ENCODE results near the gene MEX3A. TPM values are rescaled to one million over a fixed set of nuclear protein-coding genes. Genes with fewer than 3 reads are reported as not detected.
"Not testable (repeated sequence)": the region's sequence is repeated elsewhere in the genome, so short reads cannot be mapped to it uniquely, and the experiment has no call there.

The MEX3A gene
- total and polyA plus RNA-seq, 5 donors from 2014 or later: not detected

DNA sequence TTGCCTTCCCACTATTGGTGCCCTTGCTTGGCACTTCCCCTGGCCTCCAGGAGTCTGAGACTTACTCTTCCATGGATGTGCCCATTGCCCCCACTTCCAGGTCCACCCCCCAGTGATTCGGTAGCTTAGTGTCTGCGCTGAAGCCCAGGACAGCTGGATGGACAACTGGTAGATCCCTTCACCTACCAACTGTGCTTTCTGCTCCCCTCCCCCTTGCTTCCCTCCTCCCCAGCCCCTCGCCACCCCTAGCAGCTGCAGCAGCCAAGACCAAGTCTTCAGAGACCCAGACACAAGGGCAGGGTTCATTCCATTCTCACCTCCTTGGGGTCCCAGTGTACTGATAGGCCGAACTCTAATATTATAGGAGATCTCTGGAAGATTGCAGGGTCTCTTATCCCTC is 39.2 kb upstream of the MEX3A start:
- H3K4me1 Mint-ChIP-seq: peaks cover 0 to 68% (median 44%) of the 10 kb centered on the region in 4 donors
- no peaks in the 10 kb centered on the region for H3K27me3 ChIP-seq (ENCODE audit: control insufficient read depth, insufficient read depth, low read length)
- peaks cover 75% of the 10 kb centered on the region for H3K4me1 ChIP-seq (ENCODE audit: control insufficient read depth, insufficient read depth, low read length, poor library complexity, severe bottlenecking)
- ATAC-seq (ENCODE audit: low read depth in 2 of 2) (no peak), DNase-seq (no peak)
- H3K4me3 Mint-ChIP-seq: peak overlapping the region in 3 of 4 donors; percentile 31 to 100 (median 92)
- no peaks in the 10 kb centered on the region for H3K9me3 ChIP-seq (ENCODE audit: control insufficient read depth in 2 of 2, low read length in 2 of 2)
- peak overlapping the region; percentile 87 for H3K27ac ChIP-seq (ENCODE audit: insufficient read depth, low read length, poor library complexity, severe bottlenecking)
- no peaks in the 10 kb centered on the region for H3K36me3 Mint-ChIP-seq
- H3K4me3 ChIP-seq (ENCODE audit: low read depth, low read length): peak overlapping the region; percentile 52
- peaks cover 4% of the 10 kb centered on the region for H3K27me3 Mint-ChIP-seq
- H3K36me3 ChIP-seq (ENCODE audit: control insufficient read depth, insufficient read depth, low read length): peaks cover 3% of the 10 kb centered on the region
- peaks cover 0 to 3% (median 0%) of the 10 kb centered on the region in 7 donors for H3K9me3 Mint-ChIP-seq
- H3K27ac Mint-ChIP-seq: peak overlapping the region in 2 of 3 donors; percentile 7 to 55

GRCh38 chr1:156121005-156121404 is 38.7 kb upstream of the MEX3A start:
- H3K36me3 ChIP-seq (ENCODE audit: control insufficient read depth, insufficient read depth, low read length); H3K36me3 Mint-ChIP-seq; ATAC-seq (ENCODE audit: low read depth in 2 of 2); DNase-seq; H3K9me3 ChIP-seq (ENCODE audit: control insufficient read depth in 2 of 2, low read length in 2 of 2); H3K27me3 ChIP-seq (ENCODE audit: control insufficient read depth, insufficient read depth, low read length); H3K27me3 Mint-ChIP-seq; H3K9me3 Mint-ChIP-seq: not testable (repeated sequence)
- peaks cover 0 to 68% (median 41%) of the 10 kb centered on the region in 4 donors for H3K4me1 Mint-ChIP-seq
- Histone ChIP-seq H3K27ac (ENCODE audit: insufficient read depth, low read length, poor library complexity, severe bottlenecking) (peak overlapping the region; percentile 25), H3K4me3 (ENCODE audit: low read depth, low read length) (peak overlapping the region; percentile 58), H3K4me1 (ENCODE audit: control insufficient read depth, insufficient read depth, low read length, poor library complexity, severe bottlenecking) (peaks cover 70% of the 10 kb centered on the region)
- H3K27ac Mint-ChIP-seq: peak overlapping the region in 1 of 3 donors; percentile 87
- peak overlapping the region in 2 of 4 donors; percentile 55 to 100 for H3K4me3 Mint-ChIP-seq

DNA sequence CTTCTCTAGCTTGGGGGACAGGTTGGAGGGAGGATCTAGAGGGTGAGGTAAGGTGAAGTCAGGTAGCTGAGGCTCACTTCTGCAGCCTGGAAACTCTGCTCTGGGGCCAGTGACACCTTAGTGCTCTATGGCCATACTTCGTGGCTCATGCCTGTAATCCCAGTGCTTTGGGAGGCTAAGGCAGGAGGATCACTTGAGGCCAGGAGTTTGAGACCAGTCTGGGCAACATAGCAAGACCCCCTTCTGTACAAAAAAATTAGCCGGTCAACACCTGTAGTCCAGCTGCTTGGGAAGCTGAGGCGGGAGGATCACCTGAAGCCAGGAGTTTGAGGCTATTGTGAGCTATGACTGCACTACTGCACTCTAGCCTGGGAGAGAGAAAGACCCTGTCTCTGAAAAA is 38.1 kb upstream of the MEX3A start:
- peaks cover 0 to 4% (median 0%) of the 10 kb centered on the region in 7 donors for H3K9me3 Mint-ChIP-seq
- Histone ChIP-seq H3K9me3 (ENCODE audit: control insufficient read depth in 2 of 2, low read length in 2 of 2) (no peaks in the 10 kb centered on the region), H3K36me3 (ENCODE audit: control insufficient read depth, insufficient read depth, low read length) (peaks cover 3% of the 10 kb centered on the region), H3K27ac (ENCODE audit: insufficient read depth, low read length, poor library complexity, severe bottlenecking) (peak overlapping the region; percentile 25), H3K4me3 (ENCODE audit: low read depth, low read length) (peak overlapping the region; percentile 58), H3K4me1 (ENCODE audit: control insufficient read depth, insufficient read depth, low read length, poor library complexity, severe bottlenecking) (peaks cover 75% of the 10 kb centered on the region), H3K27me3 (ENCODE audit: control insufficient read depth, insufficient read depth, low read length) (no peaks in the 10 kb centered on the region)
- peaks cover 0 to 69% (median 38%) of the 10 kb centered on the region in 4 donors for H3K4me1 Mint-ChIP-seq
- H3K36me3 Mint-ChIP-seq: no peaks in the 10 kb centered on the region
- H3K27ac Mint-ChIP-seq: peak overlapping the region in 2 of 3 donors; percentile 73 to 87
- ATAC-seq (ENCODE audit: low read depth in 2 of 2) (no peak), DNase-seq (no peak)
- H3K4me3 Mint-ChIP-seq: peak overlapping the region; percentile 55 to 100 (median 72)
- H3K27me3 Mint-ChIP-seq: peaks cover 5% of the 10 kb centered on the region

DNA sequence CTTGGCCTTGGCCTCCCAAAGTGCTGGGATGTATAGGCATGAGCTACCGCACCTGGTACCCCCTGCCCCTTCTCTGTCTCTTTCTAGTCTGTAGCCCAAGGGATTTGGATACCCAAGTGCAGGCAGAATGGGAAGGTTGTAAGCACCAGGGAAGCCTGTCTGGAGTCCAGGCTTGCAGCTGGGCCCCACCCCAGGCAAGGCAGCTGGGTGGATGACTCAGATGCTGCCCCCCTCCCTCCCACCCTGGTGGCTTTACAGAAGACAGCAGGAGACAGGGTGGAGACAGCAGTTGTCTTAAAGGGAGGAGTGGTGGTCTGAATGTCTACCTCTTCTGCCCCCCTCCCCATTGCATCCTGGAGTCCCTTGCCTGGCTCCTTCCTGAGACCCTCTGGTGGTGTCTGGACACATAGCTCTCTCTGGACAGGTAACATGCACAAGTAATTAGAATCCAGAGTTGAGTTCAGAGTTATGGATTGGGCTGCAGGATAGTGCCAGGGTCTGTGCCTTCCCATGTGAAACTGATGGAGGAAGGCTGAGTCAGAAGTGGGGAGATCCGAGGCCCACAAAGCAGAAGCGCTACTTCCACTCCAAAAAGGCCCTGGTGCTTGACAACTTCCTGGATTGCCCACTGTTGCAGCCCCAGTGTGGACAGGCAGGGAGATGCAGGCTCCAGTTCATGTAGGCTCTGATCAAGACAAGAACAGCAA is 37.4 kb upstream of the MEX3A start:
- H3K9me3 Mint-ChIP-seq: peaks cover 0 to 4% (median 0%) of the 10 kb centered on the region in 7 donors
- H3K27ac ChIP-seq (ENCODE audit: insufficient read depth, low read length, poor library complexity, severe bottlenecking): peak overlapping the region; percentile 66
- no peaks in the 10 kb centered on the region for H3K36me3 Mint-ChIP-seq
- H3K4me1 ChIP-seq (ENCODE audit: control insufficient read depth, insufficient read depth, low read length, poor library complexity, severe bottlenecking): peaks cover 74% of the 10 kb centered on the region
- DNase-seq (no peak), ATAC-seq (ENCODE audit: low read depth in 2 of 2) (peak; percentile 31 to 43)
- H3K4me1 Mint-ChIP-seq: peaks cover 1 to 68% (median 33%) of the 10 kb centered on the region in 4 donors
- H3K4me3 Mint-ChIP-seq: peak overlapping the region; percentile 78 to 100 (median 88)
- peak overlapping the region; percentile 58 for H3K4me3 ChIP-seq (ENCODE audit: low read depth, low read length)
- H3K27me3 ChIP-seq (ENCODE audit: control insufficient read depth, insufficient read depth, low read length): no peaks in the 10 kb centered on the region
- H3K36me3 ChIP-seq (ENCODE audit: control insufficient read depth, insufficient read depth, low read length): peaks cover 3% of the 10 kb centered on the region
- peak overlapping the region; percentile 67 to 87 (median 78) for H3K27ac Mint-ChIP-seq
- peaks cover 8% of the 10 kb centered on the region for H3K27me3 Mint-ChIP-seq
- H3K9me3 ChIP-seq (ENCODE audit: control insufficient read depth in 2 of 2, low read length in 2 of 2): no peaks in the 10 kb centered on the region

DNA sequence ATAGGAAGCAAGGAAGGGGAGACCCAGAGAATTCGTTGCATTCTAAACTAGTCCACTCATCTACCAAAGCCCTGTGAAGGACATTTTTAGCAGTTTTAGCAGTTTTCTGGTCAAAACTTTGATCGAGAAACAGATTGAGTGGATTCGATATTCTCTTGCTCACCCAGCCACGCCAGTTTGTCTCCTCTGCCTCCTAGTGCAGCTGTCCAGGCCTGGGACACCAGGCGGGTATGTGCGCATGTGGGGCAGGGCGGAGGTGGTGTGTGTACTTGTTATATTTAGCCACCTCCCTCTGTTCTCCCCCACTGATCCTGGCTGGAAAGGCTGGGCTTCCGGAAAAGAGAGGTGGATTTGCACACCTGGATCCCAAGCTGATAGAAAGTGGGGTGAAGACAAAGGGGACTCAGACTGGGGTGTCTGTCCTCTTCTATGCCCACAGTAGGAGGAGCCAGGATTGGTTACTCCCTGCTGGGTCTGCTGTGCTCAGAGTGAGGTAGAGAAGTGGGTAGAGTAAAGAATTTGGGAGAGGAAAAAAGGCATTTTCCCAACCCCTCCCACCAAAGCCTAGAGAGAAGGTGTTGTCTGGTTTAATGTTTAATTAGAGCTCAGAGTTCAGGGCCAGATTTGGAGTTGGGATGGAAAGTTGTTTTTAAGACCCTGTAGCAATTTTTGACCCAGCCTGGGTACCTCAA is 36.1 kb upstream of the MEX3A start:
- DNase-seq: no peak
- H3K4me3 ChIP-seq (ENCODE audit: low read depth, low read length): peak overlapping the region; percentile 92
- H3K4me1 Mint-ChIP-seq: peaks cover 5 to 61% (median 29%) of the 10 kb centered on the region in 4 donors
- no peaks in the 10 kb centered on the region for H3K36me3 Mint-ChIP-seq
- no peaks in the 10 kb centered on the region for H3K27me3 ChIP-seq (ENCODE audit: control insufficient read depth, insufficient read depth, low read length)
- no peak for ATAC-seq (ENCODE audit: low read depth in 2 of 2)
- peak overlapping the region in 2 of 3 donors; percentile 70 to 78 for H3K27ac Mint-ChIP-seq
- peaks cover 0 to 5% (median 0%) of the 10 kb centered on the region in 7 donors for H3K9me3 Mint-ChIP-seq
- peaks cover 3% of the 10 kb centered on the region for H3K36me3 ChIP-seq (ENCODE audit: control insufficient read depth, insufficient read depth, low read length)
- H3K4me1 ChIP-seq (ENCODE audit: control insufficient read depth, insufficient read depth, low read length, poor library complexity, severe bottlenecking): peaks cover 74% of the 10 kb centered on the region
- peaks cover 13% of the 10 kb centered on the region for H3K27me3 Mint-ChIP-seq
- H3K27ac ChIP-seq (ENCODE audit: insufficient read depth, low read length, poor library complexity, severe bottlenecking): peak overlapping the region; percentile 58
- H3K4me3 Mint-ChIP-seq: peak overlapping the region; percentile 82 to 100 (median 94)
- H3K9me3 ChIP-seq (ENCODE audit: control insufficient read depth in 2 of 2, low read length in 2 of 2): no peaks in the 10 kb centered on the region

GRCh38 chr1:156117414-156118176 is 35.3 kb upstream of the MEX3A start:
- Mint-ChIP-seq H3K4me3 (peak overlapping the region; percentile 82 to 100 (median 94)), H3K36me3 (no peaks in the 10 kb centered on the region), H3K4me1 (peaks cover 5 to 55% (median 26%) of the 10 kb centered on the region in 4 donors), H3K27me3 (peaks cover 13% of the 10 kb centered on the region), H3K9me3 (peaks cover 0 to 5% (median 0%) of the 10 kb centered on the region in 7 donors), H3K27ac (peak overlapping the region in 2 of 3 donors; percentile 27 to 78)
- H3K27ac ChIP-seq (ENCODE audit: insufficient read depth, low read length, poor library complexity, severe bottlenecking): peak overlapping the region; percentile 89
- ATAC-seq (ENCODE audit: low read depth in 2 of 2): no peak
- H3K4me3 ChIP-seq (ENCODE audit: low read depth, low read length): peak overlapping the region; percentile 92
- peaks cover 3% of the 10 kb centered on the region for H3K36me3 ChIP-seq (ENCODE audit: control insufficient read depth, insufficient read depth, low read length)
- no peaks in the 10 kb centered on the region for H3K9me3 ChIP-seq (ENCODE audit: control insufficient read depth in 2 of 2, low read length in 2 of 2)
- no peaks in the 10 kb centered on the region for H3K27me3 ChIP-seq (ENCODE audit: control insufficient read depth, insufficient read depth, low read length)
- DNase-seq: peak in 1 of 3 donors; percentile 2
- peaks cover 67% of the 10 kb centered on the region for H3K4me1 ChIP-seq (ENCODE audit: control insufficient read depth, insufficient read depth, low read length, poor library complexity, severe bottlenecking)

DNA sequence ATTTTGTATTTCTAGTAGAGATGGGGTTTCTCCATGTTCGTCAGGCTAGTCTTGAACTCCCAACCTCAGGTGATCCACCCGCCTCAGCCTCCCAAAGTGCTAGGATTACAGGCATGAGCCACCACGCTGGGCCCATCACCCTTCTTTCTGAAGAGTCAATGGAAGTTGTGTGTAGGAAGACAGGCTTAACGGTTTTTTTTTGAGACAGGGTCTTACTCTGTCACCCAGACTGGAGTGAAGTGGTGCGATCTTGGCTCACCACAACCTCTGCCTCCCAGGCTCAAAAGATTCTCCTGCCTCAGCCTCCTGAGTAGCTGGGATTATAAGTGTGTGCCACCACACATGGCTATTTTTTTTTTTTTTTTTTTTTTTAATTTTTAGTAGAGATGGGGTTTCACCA is 34.5 kb upstream of the MEX3A start:
- DNase-seq; H3K36me3 ChIP-seq (ENCODE audit: control insufficient read depth, insufficient read depth, low read length); ATAC-seq (ENCODE audit: low read depth in 2 of 2); H3K27me3 ChIP-seq (ENCODE audit: control insufficient read depth, insufficient read depth, low read length); H3K36me3 Mint-ChIP-seq; H3K9me3 ChIP-seq (ENCODE audit: control insufficient read depth in 2 of 2, low read length in 2 of 2); H3K9me3 Mint-ChIP-seq: not testable (repeated sequence)
- H3K27ac ChIP-seq (ENCODE audit: insufficient read depth, low read length, poor library complexity, severe bottlenecking): peak overlapping the region; percentile 89
- peak overlapping the region; percentile 92 for H3K4me3 ChIP-seq (ENCODE audit: low read depth, low read length)
- Mint-ChIP-seq H3K27me3 (peaks cover 13% of the 10 kb centered on the region), H3K4me1 (peaks cover 5 to 51% (median 23%) of the 10 kb centered on the region in 4 donors), H3K27ac (peak overlapping the region; percentile 64 to 97 (median 90)), H3K4me3 (peak overlapping the region; percentile 94 to 100 (median 97))
- H3K4me1 ChIP-seq (ENCODE audit: control insufficient read depth, insufficient read depth, low read length, poor library complexity, severe bottlenecking): peaks cover 58% of the 10 kb centered on the region

Measured in CD4-positive, CD25-positive, alpha-beta regulatory T cell (primary cell).